Measurements from ENCODE around the gene TRMT61A.

- TF ChIP-seq POLR2A (IDR thresholded peaks at IDR 0.05) = no peak
- TF ChIP-seq, protein P1, sequence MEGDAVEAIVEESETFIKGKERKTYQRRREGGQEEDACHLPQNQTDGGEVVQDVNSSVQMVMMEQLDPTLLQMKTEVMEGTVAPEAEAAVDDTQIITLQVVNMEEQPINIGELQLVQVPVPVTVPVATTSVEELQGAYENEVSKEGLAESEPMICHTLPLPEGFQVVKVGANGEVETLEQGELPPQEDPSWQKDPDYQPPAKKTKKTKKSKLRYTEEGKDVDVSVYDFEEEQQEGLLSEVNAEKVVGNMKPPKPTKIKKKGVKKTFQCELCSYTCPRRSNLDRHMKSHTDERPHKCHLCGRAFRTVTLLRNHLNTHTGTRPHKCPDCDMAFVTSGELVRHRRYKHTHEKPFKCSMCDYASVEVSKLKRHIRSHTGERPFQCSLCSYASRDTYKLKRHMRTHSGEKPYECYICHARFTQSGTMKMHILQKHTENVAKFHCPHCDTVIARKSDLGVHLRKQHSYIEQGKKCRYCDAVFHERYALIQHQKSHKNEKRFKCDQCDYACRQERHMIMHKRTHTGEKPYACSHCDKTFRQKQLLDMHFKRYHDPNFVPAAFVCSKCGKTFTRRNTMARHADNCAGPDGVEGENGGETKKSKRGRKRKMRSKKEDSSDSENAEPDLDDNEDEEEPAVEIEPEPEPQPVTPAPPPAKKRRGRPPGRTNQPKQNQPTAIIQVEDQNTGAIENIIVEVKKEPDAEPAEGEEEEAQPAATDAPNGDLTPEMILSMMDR (IDR thresholded peaks at IDR 0.05) = no peak
- no peak for TF ChIP-seq POLR2AphosphoS5 (IDR thresholded peaks at IDR 0.05)
- no peak for TF ChIP-seq EP300 (IDR thresholded peaks at IDR 0.05)
Measured at GRCh38 chr14:103568952-103569351, 40.0 kb downstream of the TRMT61A start.

Data from stomach (tissue), 4 donors.